ENCODE results near the gene GPR151. TPM values are rescaled to one million over a fixed set of nuclear protein-coding genes. Genes with fewer than 3 reads are reported as not detected.
"Not testable (repeated sequence)": the region's sequence is repeated elsewhere in the genome, so short reads cannot be mapped to it uniquely, and the experiment has no call there.

The GPR151 gene
- not detected for total RNA-seq

DNA sequence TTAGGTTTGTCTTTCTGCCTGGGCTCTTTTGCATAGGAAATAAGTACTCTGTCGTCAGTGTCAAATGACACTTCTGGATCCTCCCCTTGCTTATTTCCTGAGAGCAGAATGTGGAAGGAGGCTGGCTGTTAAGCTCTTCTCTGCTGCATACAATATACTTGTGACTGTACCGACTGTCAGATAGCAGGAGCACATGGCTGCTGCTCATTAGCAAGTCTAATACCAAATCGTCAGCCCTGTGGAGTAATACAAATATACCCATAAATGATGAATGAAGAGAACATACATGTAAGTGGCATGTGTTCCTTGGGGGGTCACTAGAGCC lies at the start of gene GPR151:
Gene GPR151, minus strand, starts transcription at position 40 of the 325 bp plus-strand sequence. CDS start 77 bp downstream, outside the sequence.
- intact Hi-C loops (cut with micrococcal nuclease): no loop called here
- Mint-ChIP-seq H3K27me3 (no peaks in the 10 kb centered on the region), H3K4me3 (no peak within 1 kb of the TSS), H3K27ac (no peak within 1 kb of the TSS), H3K4me1 (ENCODE audit: low read depth) (no peaks in the 10 kb centered on the region), H3K9me3 (no peaks in the 10 kb centered on the region), H3K36me3 (peaks cover 2% of the 10 kb centered on the region)
- ChIA-PET POLR2A (no interaction called here), CTCF (interaction anchor here (1.0 to 5.5 kb wide), 4 partner anchors 11 to 673 kb away, joined by 3 to 23 read pairs (median 4); no protein-coding TSS in a partner anchor)
- DNase-seq: no peak

DNA sequence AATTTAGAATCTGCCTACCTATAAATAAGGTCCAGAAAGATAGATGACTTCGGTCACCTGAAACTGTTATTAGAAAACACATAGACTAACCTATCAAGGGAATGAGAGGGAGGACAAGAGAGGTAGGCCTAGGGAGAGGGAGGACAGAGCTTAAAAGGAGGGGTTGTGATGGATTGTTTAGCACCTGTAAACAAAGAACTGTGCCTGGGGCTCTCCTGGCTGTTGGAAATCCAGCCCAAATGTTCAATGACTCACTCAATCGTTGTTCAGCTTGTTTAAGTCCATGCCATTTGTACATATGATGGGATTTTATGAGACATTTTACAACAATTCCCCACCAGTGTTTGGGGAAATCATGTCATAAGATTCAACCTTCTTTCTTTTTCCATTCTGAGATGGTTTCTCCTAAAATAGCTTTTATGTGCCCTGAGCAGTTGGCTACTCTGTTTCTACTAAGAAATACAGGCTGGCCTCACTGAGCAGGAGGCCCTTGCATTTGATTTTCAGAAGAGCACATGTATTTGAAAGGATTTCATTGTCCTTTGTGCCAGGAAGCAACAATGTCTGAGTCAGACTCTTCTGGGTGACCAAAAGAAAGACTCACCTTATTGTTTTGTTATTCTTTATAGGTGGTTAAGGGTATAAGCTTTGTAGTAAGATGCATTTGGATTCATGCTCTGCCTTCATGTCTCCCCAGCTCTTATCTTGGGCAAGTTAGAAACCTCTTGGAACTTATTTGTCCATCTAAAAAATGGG lies 48.2 kb upstream of the GPR151 start:
- H3K4me1 Mint-ChIP-seq (ENCODE audit: low read depth): peaks cover 5% of the 10 kb centered on the region
- no peak overlapping the region for H3K4me3 Mint-ChIP-seq
- DNase-seq: no peak
- ChIA-PET POLR2A (no interaction called here), CTCF (interaction anchor here (1.5 to 1.8 kb wide), 2 partner anchors 402 to 625 kb away, joined by 5 to 6 read pairs; no protein-coding TSS in a partner anchor)
- H3K27me3 Mint-ChIP-seq: no peaks in the 10 kb centered on the region
- no peaks in the 10 kb centered on the region for H3K9me3 Mint-ChIP-seq
- no peaks in the 10 kb centered on the region for H3K36me3 Mint-ChIP-seq
- H3K27ac Mint-ChIP-seq: no peak overlapping the region
- intact Hi-C loops (cut with micrococcal nuclease): no loop called here

DNA sequence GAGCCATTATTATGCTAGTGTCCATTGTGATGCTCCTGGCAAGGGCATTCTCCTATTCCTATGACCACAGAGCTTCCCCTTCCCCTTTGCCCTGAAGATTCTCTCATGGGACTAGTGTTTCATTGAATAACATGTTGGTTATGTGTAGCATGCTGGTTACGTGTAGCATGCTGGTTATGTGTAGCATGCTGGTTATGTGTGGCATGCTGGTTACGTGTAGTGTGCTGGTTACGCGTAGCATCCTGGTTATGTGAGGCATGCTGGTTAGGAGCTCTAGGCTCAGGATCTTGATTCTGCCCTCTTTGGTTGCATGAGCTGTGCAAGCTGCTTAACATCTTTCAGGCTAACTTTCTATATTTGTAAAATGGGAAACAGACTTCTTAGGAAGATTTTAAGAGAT lies 46.5 kb upstream of the GPR151 start:
- intact Hi-C loops (cut with micrococcal nuclease): no loop called here
- Mint-ChIP-seq H3K4me3 (no peak overlapping the region), H3K27me3 (no peaks in the 10 kb centered on the region), H3K27ac (no peak overlapping the region), H3K36me3 (no peaks in the 10 kb centered on the region), H3K4me1 (ENCODE audit: low read depth) (peaks cover 5% of the 10 kb centered on the region), H3K9me3 (no peaks in the 10 kb centered on the region)
- DNase-seq: no peak
- ChIA-PET CTCF (no interaction called here), POLR2A (no interaction called here)

DNA sequence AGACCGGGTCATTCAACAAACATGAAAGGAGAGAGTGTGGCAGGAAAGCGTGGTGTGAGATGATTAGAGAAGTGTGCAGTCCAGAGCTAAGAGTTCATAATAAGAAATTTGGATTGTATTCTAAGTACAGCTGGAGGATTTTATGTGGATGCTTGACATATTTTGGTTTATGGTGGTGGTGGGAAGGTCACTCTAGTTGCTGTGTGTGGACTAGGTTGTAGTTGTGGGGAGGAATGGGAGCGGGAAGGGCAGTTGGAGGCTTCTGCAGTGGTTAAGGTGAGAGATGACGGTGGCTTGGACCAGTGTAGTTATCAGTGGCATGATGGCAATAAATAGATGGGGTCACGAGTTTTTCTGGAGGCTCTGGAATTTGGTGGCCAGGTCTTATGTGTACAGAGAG lies 45.7 kb upstream of the GPR151 start:
- ChIA-PET CTCF (no interaction called here), POLR2A (no interaction called here)
- Mint-ChIP-seq H3K9me3 (no peaks in the 10 kb centered on the region), H3K36me3 (no peaks in the 10 kb centered on the region), H3K27ac (no peak overlapping the region), H3K4me1 (ENCODE audit: low read depth) (peaks cover 5% of the 10 kb centered on the region), H3K4me3 (no peak overlapping the region), H3K27me3 (no peaks in the 10 kb centered on the region)
- DNase-seq: no peak
- intact Hi-C loops (cut with micrococcal nuclease): no loop called here

DNA sequence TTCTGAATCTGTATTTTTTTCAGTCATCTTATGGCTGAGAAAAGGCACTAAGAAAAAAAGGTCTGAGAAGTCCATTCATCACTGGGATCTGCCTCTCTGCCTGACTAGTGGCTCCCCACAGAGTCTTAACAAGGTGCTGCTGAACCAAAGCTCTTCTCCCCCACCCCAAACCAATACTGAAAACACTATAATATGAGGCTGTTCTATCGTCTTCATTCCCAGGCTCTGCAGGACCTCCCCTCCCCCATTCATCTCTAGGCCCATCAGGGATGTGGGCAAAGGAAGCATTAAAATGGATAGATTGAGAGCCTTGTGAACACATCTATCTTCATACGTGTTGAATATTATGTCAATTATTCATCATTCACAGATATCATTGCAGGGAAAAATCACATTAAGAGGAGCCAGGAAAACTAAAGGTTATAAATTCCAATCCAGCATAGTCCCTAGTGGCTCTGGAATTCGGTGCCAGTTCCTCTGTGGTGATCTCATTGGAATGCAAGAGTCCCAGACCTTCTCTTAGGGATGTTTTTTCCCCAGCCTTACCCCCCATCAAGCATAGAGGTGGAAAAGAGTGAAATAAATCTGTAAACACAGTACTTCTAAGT lies 44.3 kb upstream of the GPR151 start:
- ChIA-PET POLR2A (no interaction called here), CTCF (no interaction called here)
- H3K4me3 Mint-ChIP-seq: no peak overlapping the region
- no peak for DNase-seq
- H3K36me3 Mint-ChIP-seq: no peaks in the 10 kb centered on the region
- intact Hi-C loops (cut with micrococcal nuclease): no loop called here
- H3K4me1 Mint-ChIP-seq (ENCODE audit: low read depth): no peaks in the 10 kb centered on the region
- H3K27me3 Mint-ChIP-seq: peaks cover 2% of the 10 kb centered on the region
- H3K27ac Mint-ChIP-seq: no peak overlapping the region
- no peaks in the 10 kb centered on the region for H3K9me3 Mint-ChIP-seq

DNA sequence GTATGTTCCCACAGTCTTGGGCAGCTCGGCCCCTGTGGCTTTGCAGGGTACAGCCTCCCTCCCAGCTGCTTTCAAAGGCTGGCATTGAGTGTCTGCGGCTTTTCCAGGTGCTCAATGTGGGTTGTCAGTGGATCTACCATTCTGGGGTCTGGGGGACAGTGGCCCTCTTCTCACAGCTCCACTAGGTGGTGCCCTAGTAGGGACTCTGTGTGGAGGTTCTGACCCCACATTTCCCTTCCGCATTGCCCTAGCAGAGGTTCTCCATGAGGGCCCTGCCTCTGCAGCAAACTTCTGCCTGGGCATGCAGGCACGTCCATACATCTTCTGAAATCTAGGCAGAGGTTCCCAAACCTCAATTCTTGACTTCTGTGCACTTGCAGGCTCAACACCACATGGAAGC lies 40.9 kb upstream of the GPR151 start:
- POLR2A ChIA-PET; H3K27ac Mint-ChIP-seq; H3K4me1 Mint-ChIP-seq (ENCODE audit: low read depth); intact Hi-C loops (cut with micrococcal nuclease); CTCF ChIA-PET; H3K27me3 Mint-ChIP-seq; H3K4me3 Mint-ChIP-seq; DNase-seq; H3K9me3 Mint-ChIP-seq; H3K36me3 Mint-ChIP-seq: not testable (repeated sequence)

DNA sequence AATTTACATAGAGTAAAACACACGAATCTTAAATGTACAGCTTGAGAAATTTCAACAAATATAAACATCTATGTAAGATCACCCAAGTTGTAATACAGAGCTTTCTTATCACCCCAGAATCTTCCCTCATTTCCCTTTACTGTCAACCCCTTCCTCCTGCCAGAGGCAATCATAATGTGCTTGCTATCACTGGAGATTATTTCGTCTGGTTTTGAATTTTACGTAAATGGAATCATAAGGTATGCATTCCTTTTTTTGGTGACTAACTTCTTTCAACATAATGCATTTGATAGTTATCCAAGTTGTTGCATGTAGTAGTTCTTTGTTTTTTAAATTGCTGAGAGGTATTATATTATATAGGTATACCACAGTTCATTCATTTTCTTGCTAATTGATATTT lies 37.5 kb upstream of the GPR151 start:
- CTCF ChIA-PET: interaction anchor here (1.3 kb wide), 1 partner anchor 10 kb away, joined by 4 read pairs; no protein-coding TSS in a partner anchor
- no peak for DNase-seq
- POLR2A ChIA-PET: no interaction called here
- Mint-ChIP-seq H3K27ac (no peak overlapping the region), H3K27me3 (peaks cover 9% of the 10 kb centered on the region), H3K4me3 (no peak overlapping the region), H3K4me1 (ENCODE audit: low read depth) (no peaks in the 10 kb centered on the region), H3K9me3 (no peaks in the 10 kb centered on the region), H3K36me3 (no peaks in the 10 kb centered on the region)
- intact Hi-C loops (cut with micrococcal nuclease): no loop called here

DNA sequence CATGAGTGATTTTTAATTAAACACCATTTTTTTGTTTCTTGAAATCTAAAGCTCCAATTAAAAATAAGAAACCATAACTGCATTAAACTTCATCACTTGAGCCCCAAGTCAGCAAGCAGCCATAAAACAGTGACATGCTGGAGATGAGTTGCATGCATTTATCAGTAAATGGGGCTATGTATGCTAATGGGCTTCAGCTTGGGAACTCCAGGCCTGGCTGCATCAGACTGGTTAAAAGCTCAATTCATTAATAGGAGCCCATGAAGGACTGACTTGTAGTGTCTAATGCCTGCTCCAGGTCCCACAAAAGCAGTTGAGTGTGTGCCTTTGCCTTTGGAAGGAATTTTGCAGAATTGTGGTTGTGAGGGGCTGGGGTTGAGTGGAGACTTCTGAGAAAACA lies 33.6 kb upstream of the GPR151 start:
- intact Hi-C loops (cut with micrococcal nuclease): no loop called here
- Mint-ChIP-seq H3K4me1 (ENCODE audit: low read depth) (no peaks in the 10 kb centered on the region), H3K36me3 (no peaks in the 10 kb centered on the region), H3K27ac (no peak overlapping the region), H3K9me3 (no peaks in the 10 kb centered on the region), H3K27me3 (peaks cover 7% of the 10 kb centered on the region), H3K4me3 (no peak overlapping the region)
- POLR2A ChIA-PET: no interaction called here
- no peak for DNase-seq
- CTCF ChIA-PET: no interaction called here

DNA sequence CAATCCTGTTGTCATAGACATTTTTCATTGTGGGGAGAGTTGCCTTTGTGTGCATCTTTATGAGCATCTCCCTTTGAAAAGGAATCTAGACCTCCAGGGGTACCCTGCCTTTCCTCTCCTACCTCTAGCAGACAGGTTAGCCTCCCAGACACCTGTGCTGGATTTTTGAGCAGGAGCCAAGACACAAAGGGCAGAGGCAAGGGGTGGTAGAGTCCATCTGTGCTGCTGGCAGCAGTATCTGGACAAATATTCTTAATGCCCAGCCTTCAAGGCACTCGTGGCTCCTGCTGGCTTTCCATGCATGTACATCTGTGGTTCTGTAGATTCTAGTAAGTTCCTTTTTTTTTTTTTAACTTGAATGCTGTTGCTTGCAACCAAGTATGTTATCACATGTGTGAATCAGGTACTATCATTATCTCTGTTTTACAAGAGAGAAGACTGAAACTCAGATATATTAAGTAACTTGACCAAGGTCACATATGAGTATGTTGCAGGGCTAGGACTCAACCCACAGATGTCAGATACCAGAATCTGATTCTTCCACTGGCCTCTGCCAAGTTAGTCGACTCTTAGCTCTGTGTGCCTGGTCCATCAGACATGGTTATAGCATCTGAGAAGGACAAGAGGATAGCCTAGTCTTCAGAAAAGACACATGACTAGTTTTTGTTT lies 32.9 kb upstream of the GPR151 start:
- ChIA-PET POLR2A (no interaction called here), CTCF (no interaction called here)
- DNase-seq: no peak
- intact Hi-C loops (cut with micrococcal nuclease): no loop called here
- Mint-ChIP-seq H3K4me1 (ENCODE audit: low read depth) (no peaks in the 10 kb centered on the region), H3K36me3 (no peaks in the 10 kb centered on the region), H3K9me3 (no peaks in the 10 kb centered on the region), H3K4me3 (no peak overlapping the region), H3K27me3 (peaks cover 7% of the 10 kb centered on the region), H3K27ac (no peak overlapping the region)

DNA sequence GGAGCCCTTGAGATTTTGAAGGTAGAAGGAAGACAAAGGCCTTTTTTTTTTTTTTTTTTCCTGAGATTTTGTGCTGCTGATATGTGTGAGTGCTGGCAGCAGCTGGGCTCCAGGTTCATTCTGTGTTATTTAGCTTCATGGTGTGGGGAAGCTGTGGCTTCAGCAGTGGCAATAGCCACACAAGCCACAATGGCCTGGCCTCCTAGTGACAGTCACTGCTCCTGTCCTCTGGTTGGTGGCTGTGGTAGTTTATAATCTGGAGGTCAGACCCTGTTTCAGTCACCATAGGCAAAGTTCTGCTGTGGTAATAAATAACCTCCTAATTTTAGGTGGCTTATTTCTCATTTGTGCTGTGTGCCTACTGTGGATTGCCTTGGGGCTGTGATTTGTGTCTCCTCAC lies 28.2 kb upstream of the GPR151 start:
- H3K27ac Mint-ChIP-seq: no peak overlapping the region
- no peaks in the 10 kb centered on the region for H3K27me3 Mint-ChIP-seq
- CTCF ChIA-PET: interaction anchor here (6.1 kb wide), 1 partner anchor 11 kb away, joined by 56 read pairs; no protein-coding TSS in a partner anchor
- POLR2A ChIA-PET: no interaction called here
- no peaks in the 10 kb centered on the region for H3K36me3 Mint-ChIP-seq
- no peak overlapping the region for H3K4me3 Mint-ChIP-seq
- peaks cover 2% of the 10 kb centered on the region for H3K4me1 Mint-ChIP-seq (ENCODE audit: low read depth)
- no peak for DNase-seq
- no peaks in the 10 kb centered on the region for H3K9me3 Mint-ChIP-seq
- intact Hi-C loops (cut with micrococcal nuclease): loop anchor here (5.0 kb wide), 1 partner anchor 118 kb away; no protein-coding TSS in a partner anchor

DNA sequence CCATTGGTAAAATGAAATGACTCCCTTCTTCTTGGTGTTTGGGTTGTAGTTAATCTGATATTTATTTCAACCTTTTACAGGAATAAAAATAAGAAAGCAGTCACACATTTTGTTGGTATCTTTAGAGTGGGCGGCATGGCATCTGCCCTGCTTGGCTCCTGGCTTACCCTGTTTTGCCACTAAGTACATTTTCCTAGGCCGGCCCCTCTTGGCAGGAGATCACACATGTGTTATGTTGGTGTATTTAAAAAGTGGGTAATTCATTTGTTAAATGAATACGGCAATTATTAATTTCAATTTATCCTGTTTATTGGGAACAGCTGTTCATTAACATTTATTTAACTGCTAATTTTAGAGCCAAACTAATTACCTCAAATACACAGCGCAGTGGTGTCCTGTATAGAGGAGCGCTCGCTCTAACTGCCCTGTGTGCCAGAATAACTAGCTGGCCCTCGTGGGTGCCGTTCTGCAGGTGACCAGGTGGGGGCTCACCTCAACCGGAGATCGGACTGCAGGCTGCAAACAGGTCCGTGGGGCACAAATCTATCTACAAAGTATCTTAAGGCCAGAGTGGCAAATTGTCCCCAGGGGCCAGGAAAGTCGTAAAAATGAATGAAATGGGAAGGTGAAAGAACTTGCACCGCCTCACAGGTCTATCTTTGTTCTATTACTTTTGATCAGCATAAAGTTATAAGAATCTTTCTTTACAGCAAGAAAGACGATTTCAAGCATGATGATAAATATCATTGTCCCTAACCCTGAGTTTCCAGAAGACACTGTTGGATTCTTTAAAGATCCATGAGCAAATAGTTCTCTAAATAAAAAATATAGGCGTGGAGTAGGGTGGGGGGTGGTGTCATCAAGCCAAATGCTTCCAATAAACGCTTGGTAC lies 26.2 kb upstream of the GPR151 start:
- POLR2A ChIA-PET: no interaction called here
- intact Hi-C loops (cut with micrococcal nuclease): loop anchor here (1.0 to 5.0 kb wide), 2 partner anchors 120 to 424 kb away; no protein-coding TSS in a partner anchor
- H3K4me3 Mint-ChIP-seq: no peak overlapping the region

DNA sequence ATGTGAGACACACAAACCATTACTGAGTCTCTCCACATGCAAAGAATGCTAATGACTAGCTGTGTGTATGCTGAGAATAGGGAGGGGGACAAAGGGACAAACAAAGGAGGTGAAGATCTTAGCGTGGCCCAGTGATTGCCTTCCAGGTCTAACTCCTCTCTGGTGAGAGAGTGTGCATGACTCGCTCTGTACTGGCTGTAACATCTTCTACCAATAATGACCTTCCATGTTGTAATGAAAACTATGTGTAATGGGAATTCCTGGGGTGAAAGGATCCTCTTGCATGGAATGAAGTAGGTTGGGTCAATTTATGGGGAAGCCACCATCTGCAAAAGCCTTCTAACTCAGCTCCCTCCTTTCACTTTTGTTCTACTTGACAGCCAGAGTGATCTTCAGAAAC lies 24.4 kb upstream of the GPR151 start:
- POLR2A ChIA-PET: no interaction called here

More for the DNA sequence above, 26.2 kb upstream of the GPR151 start:
- Mint-ChIP-seq H3K36me3 (no peaks in the 10 kb centered on the region), H3K9me3 (no peaks in the 10 kb centered on the region), H3K4me1 (ENCODE audit: low read depth) (peaks cover 2% of the 10 kb centered on the region), H3K27ac (no peak overlapping the region), H3K27me3 (no peaks in the 10 kb centered on the region)
- CTCF ChIA-PET: interaction anchor here (0.7 to 6.1 kb wide), 19 partner anchors 9 to 646 kb away, joined by 3 to 70 read pairs (median 4); no protein-coding TSS in a partner anchor
- peak; percentile 79 for DNase-seq

More for the DNA sequence above, 24.4 kb upstream of the GPR151 start:
- no peak for DNase-seq
- no peaks in the 10 kb centered on the region for H3K9me3 Mint-ChIP-seq
- H3K4me3 Mint-ChIP-seq: no peak overlapping the region
- no peak overlapping the region for H3K27ac Mint-ChIP-seq
- peaks cover 2% of the 10 kb centered on the region for H3K4me1 Mint-ChIP-seq (ENCODE audit: low read depth)
- no peaks in the 10 kb centered on the region for H3K27me3 Mint-ChIP-seq
- CTCF ChIA-PET: interaction anchor here (3.7 to 6.1 kb wide), 2 partner anchors 8 to 426 kb away, joined by 56 to 70 read pairs; no protein-coding TSS in a partner anchor
- intact Hi-C loops (cut with micrococcal nuclease): loop anchor here (5.0 kb wide), 1 partner anchor 122 kb away; no protein-coding TSS in a partner anchor
- no peaks in the 10 kb centered on the region for H3K36me3 Mint-ChIP-seq

All from activated CD4-positive, alpha-beta memory T cell treated with anti-CD3 and anti-CD28 coated beads for 36 hours (primary cell).